Activated CD4-positive, alpha-beta memory T cell treated with anti-CD3 and anti-CD28 coated beads for 36 hours (primary cell): ENCODE data around the gene AOC1. TPM values are rescaled to one million over a fixed set of nuclear protein-coding genes. Genes with fewer than 3 reads are reported as not detected.

Experiments used
- CTCF ChIA-PET: fragments of 350-600 bp; sonication (Branson Sonifier 250); formaldehyde crosslinking; loops from one replicate; lab custom pipeline; 2021; ENCODE audit warnings: antibody characterized with exemption, inconsistent platforms; lab: Charles Lee
- POLR2A ChIA-PET: fragments of 350-600 bp; sonication (Branson Sonifier 250); formaldehyde crosslinking; loops from one replicate; lab custom pipeline; 2021; ENCODE audit warnings: antibody characterized with exemption; lab: Charles Lee
- DNase-seq: peaks from one replicate; pipeline ENCODE4 v3.0.0-alpha.2; 2020
- H3K27ac Mint-ChIP-seq: one replicate; pipeline ENCODE4 v1.8.0; 2021; ENCODE audit warnings: mixed read lengths
- H3K27me3 Mint-ChIP-seq: one replicate; pipeline ENCODE4 v1.8.0; 2021; ENCODE audit warnings: mixed read lengths
- H3K36me3 Mint-ChIP-seq: one replicate; pipeline ENCODE4 v1.8.0; 2021; ENCODE audit warnings: mixed read lengths
- H3K4me1 Mint-ChIP-seq: one replicate; pipeline ENCODE4 v1.8.0; 2021; ENCODE audit warnings: low read depth, mixed read lengths
- H3K4me3 Mint-ChIP-seq: one replicate; pipeline ENCODE4 v1.8.0; 2021; ENCODE audit warnings: mild to moderate bottlenecking, mixed read lengths
- H3K9me3 Mint-ChIP-seq: one replicate; pipeline ENCODE4 v1.8.0; 2021; ENCODE audit warnings: mixed read lengths
- intact Hi-C: fragments of 100-400 bp; cut with micrococcal nuclease; formaldehyde crosslinking; loops from one replicate; pipeline ENCODE4 v1.15.1; 2023
- total RNA-seq, 2 experiments: library from RNA; stranded (reverse); gene quantifications; one replicate each; pipeline ENCODE4 v1.2.3, GENCODE V29; 2021

Gene AOC1
- total RNA-seq, 2 experiments from 2014 or later = not detected

- no peaks in the 10 kb centered on the region for H3K9me3 Mint-ChIP-seq
- H3K4me3 Mint-ChIP-seq = no peak overlapping the region
- CTCF ChIA-PET = no interaction called here
- DNase-seq = no peak
- peaks cover 2% of the 10 kb centered on the region for H3K4me1 Mint-ChIP-seq
- peaks cover 25% of the 10 kb centered on the region for H3K27me3 Mint-ChIP-seq
- POLR2A ChIA-PET = no interaction called here
- H3K27ac Mint-ChIP-seq = no peak overlapping the region
- intact Hi-C loops = no loop called here
- H3K36me3 Mint-ChIP-seq = no peaks in the 10 kb centered on the region
Observed at GRCh38 chr7:150854066-150855000, 2.0 kb downstream of the AOC1 start.

GRCh38 chr7:150855046-150855445 is 2.7 kb downstream of the AOC1 start:
- DNase-seq = no peak
- CTCF ChIA-PET = no interaction called here
- no peaks in the 10 kb centered on the region for H3K9me3 Mint-ChIP-seq
- peaks cover 24% of the 10 kb centered on the region for H3K27me3 Mint-ChIP-seq
- H3K4me1 Mint-ChIP-seq = peaks cover 2% of the 10 kb centered on the region
- H3K36me3 Mint-ChIP-seq = no peaks in the 10 kb centered on the region
- no peak overlapping the region for H3K4me3 Mint-ChIP-seq
- POLR2A ChIA-PET = no interaction called here
- H3K27ac Mint-ChIP-seq = no peak overlapping the region
- intact Hi-C loops = no loop called here

GRCh38 chr7:150855476-150856302 is 3.4 kb downstream of the AOC1 start:
- ChIA-PET POLR2A (no interaction called here), CTCF (interaction anchor here (1.3 kb wide), 1 partner anchor 43 kb away, joined by 3 read pairs; no protein-coding TSS in a partner anchor)
- H3K27me3 Mint-ChIP-seq = peaks cover 24% of the 10 kb centered on the region
- no peak for DNase-seq
- intact Hi-C loops = no loop called here
- no peak overlapping the region for H3K27ac Mint-ChIP-seq
- peaks cover 2% of the 10 kb centered on the region for H3K4me1 Mint-ChIP-seq
- no peaks in the 10 kb centered on the region for H3K36me3 Mint-ChIP-seq
- no peak overlapping the region for H3K4me3 Mint-ChIP-seq
- no peaks in the 10 kb centered on the region for H3K9me3 Mint-ChIP-seq

- no peak for DNase-seq
- peaks cover 19% of the 10 kb centered on the region for H3K27me3 Mint-ChIP-seq
- H3K4me1 Mint-ChIP-seq = peaks cover 2% of the 10 kb centered on the region
- no peak overlapping the region for H3K27ac Mint-ChIP-seq
- ChIA-PET CTCF (interaction anchor here (1.3 kb wide), 1 partner anchor 42 kb away, joined by 3 read pairs; no protein-coding TSS in a partner anchor), POLR2A (no interaction called here)
- H3K9me3 Mint-ChIP-seq = no peaks in the 10 kb centered on the region
- no peaks in the 10 kb centered on the region for H3K36me3 Mint-ChIP-seq
- H3K4me3 Mint-ChIP-seq = no peak overlapping the region
- intact Hi-C loops = no loop called here
Observed at GRCh38 chr7:150856303-150857275, 4.3 kb downstream of the AOC1 start.

GRCh38 chr7:150857276-150858055 is 5.1 kb downstream of the AOC1 start:
- no peaks in the 10 kb centered on the region for H3K9me3 Mint-ChIP-seq
- POLR2A ChIA-PET = no interaction called here
- peaks cover 10% of the 10 kb centered on the region for H3K27me3 Mint-ChIP-seq
- no peak overlapping the region for H3K27ac Mint-ChIP-seq
- peaks cover under 1% of the 10 kb centered on the region for H3K4me1 Mint-ChIP-seq
- intact Hi-C loops = no loop called here
- H3K4me3 Mint-ChIP-seq = no peak overlapping the region
- no peak for DNase-seq
- no peaks in the 10 kb centered on the region for H3K36me3 Mint-ChIP-seq
- CTCF ChIA-PET = no interaction called here

GRCh38 chr7:150858236-150859197 is 6.2 kb downstream of the AOC1 start:
- peaks cover 6% of the 10 kb centered on the region for H3K27me3 Mint-ChIP-seq

GRCh38 chr7:150860291-150860977 is 8.1 kb downstream of the AOC1 start:
- Mint-ChIP-seq H3K36me3 (no peaks in the 10 kb centered on the region), H3K27me3 (peaks cover 2% of the 10 kb centered on the region), H3K9me3 (no peaks in the 10 kb centered on the region), H3K4me1 (no peaks in the 10 kb centered on the region), H3K4me3 (no peak overlapping the region), H3K27ac (no peak overlapping the region)
- no peak for DNase-seq
- CTCF ChIA-PET = interaction anchor here (1.3 kb wide), 1 partner anchor 16 kb away, joined by 4 read pairs; no protein-coding TSS in a partner anchor
- intact Hi-C loops = loop anchor here (10.0 kb wide), 1 partner anchor 56 kb away; the partner anchor contains the start of genes TMEM176A and TMEM176B
- POLR2A ChIA-PET = no interaction called here

More at GRCh38 chr7:150858236-150859197, 6.2 kb downstream of the AOC1 start:
- ChIA-PET POLR2A (no interaction called here), CTCF (no interaction called here)
- no peak for DNase-seq
- Mint-ChIP-seq H3K4me1 (no peaks in the 10 kb centered on the region), H3K9me3 (no peaks in the 10 kb centered on the region), H3K4me3 (no peak overlapping the region), H3K27ac (no peak overlapping the region), H3K36me3 (no peaks in the 10 kb centered on the region)
- intact Hi-C loops = no loop called here

- ChIA-PET CTCF (interaction anchor here (1.3 kb wide), 1 partner anchor 16 kb away, joined by 4 read pairs; no protein-coding TSS in a partner anchor), POLR2A (no interaction called here)
- Mint-ChIP-seq H3K36me3 (no peaks in the 10 kb centered on the region), H3K4me1 (no peaks in the 10 kb centered on the region), H3K4me3 (no peak overlapping the region), H3K27me3 (peaks cover 2% of the 10 kb centered on the region), H3K9me3 (no peaks in the 10 kb centered on the region), H3K27ac (no peak overlapping the region)
- DNase-seq = no peak
- intact Hi-C loops = loop anchor here (10.0 kb wide), 1 partner anchor 56 kb away; the partner anchor contains the start of genes TMEM176A and TMEM176B
Observed at GRCh38 chr7:150860978-150861295, 8.6 kb downstream of the AOC1 start.

GRCh38 chr7:150862356-150862755 is 10.0 kb downstream of the AOC1 start:
- H3K27me3 Mint-ChIP-seq = peaks cover 5% of the 10 kb centered on the region
- DNase-seq = no peak

More at GRCh38 chr7:150862356-150862755, 10.0 kb downstream of the AOC1 start:
- CTCF ChIA-PET = interaction anchor here (1.0 kb wide), 1 partner anchor 84 kb away, joined by 3 read pairs; no protein-coding TSS in a partner anchor
- Mint-ChIP-seq H3K4me1 (peaks cover under 1% of the 10 kb centered on the region), H3K4me3 (no peak overlapping the region), H3K27ac (no peak overlapping the region), H3K9me3 (no peaks in the 10 kb centered on the region), H3K36me3 (no peaks in the 10 kb centered on the region)
- POLR2A ChIA-PET = no interaction called here
- intact Hi-C loops = loop anchor here (10.0 kb wide), 1 partner anchor 58 kb away; the partner anchor contains the start of genes TMEM176A and TMEM176B
